ENCODE measurements around the gene REEP6. TPM values are rescaled to one million over a fixed set of nuclear protein-coding genes. Genes with fewer than 3 reads are reported as not detected.

REEP6 gene
- total RNA-seq, 2 experiments from 2014 or later = 2.0 to 2.4 TPM

DNA sequence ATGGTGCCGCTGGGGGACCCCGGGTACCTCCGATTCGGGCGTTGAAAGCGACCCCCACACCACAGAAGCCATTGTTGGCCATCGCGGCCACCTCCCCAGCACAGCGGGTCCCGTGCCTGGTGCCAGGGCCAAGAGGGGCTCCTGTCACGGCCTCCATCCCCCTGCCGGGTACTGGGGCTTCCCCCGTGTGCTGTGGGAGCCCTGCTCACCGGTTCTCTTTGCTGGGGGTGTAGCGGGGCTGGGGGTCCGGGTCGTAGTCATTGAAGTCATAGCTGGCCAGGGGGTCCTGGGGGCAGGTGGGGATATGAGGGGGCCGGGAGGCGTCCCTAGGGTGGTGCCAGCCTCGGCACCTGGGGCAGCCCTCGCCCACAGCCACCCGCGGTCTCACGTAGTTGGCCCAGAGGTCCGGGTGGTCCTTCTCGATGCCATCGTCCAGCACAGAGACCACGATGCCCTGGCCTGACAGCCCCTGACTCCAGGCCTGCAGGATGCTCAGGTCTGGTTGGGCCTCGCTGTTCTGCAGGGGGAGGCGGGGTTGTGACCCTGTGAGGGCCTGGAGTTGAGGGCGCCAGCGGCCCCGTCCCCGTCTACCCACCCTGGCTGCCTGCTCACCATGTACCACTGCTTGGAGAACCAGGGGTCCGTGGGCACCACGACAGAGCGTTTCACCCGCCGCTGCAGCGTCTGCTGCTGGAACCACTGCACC, 3.3 kb upstream of the REEP6 start:
- TF ChIP-seq CTCF (IDR thresholded peaks at IDR 0.05) = no peak
- intact Hi-C loops (cut with micrococcal nuclease) = no loop called here
- Mint-ChIP-seq H3K4me1 (ENCODE audit: low read depth) (peaks cover 9% of the 10 kb centered on the region), H3K27me3 (peaks cover 5% of the 10 kb centered on the region), H3K27ac (no peak overlapping the region), H3K9me3 (no peaks in the 10 kb centered on the region), H3K36me3 (ENCODE audit: low read depth) (no peaks in the 10 kb centered on the region), H3K4me3 (no peak overlapping the region)
- CTCF ChIA-PET = no interaction called here
- POLR2A ChIA-PET = interaction anchor here (0.6 kb wide), 1 partner anchor 13 kb away, joined by 3 read pairs; no protein-coding TSS in a partner anchor
- DNase-seq (no peak), ATAC-seq (no peak)

DNA sequence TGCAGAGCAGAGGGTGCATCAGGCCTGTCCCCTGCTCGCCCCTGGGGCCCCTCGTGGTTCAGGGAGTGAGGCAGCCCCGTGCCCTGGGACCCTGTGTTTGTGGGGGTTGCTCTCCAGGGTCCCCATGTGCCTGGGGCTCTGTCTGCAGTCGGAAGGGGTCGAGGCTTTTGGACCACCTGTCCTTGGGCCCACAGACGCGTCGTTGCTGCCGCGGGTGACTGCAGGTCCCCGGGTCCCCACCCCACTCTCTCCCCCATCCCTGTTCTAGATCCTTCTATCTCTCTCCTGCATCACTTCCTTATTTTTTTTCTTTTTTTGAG, 2.7 kb upstream of the REEP6 start:
- CTCF ChIA-PET = no interaction called here
- Mint-ChIP-seq H3K9me3 (no peaks in the 10 kb centered on the region), H3K27me3 (peaks cover 5% of the 10 kb centered on the region), H3K4me1 (ENCODE audit: low read depth) (peaks cover 9% of the 10 kb centered on the region), H3K4me3 (no peak overlapping the region), H3K36me3 (ENCODE audit: low read depth) (no peaks in the 10 kb centered on the region), H3K27ac (no peak overlapping the region)
- intact Hi-C loops (cut with micrococcal nuclease) = no loop called here
- POLR2A ChIA-PET = no interaction called here
- TF ChIP-seq CTCF (IDR thresholded peaks at IDR 0.05) = no peak
- no peak for DNase-seq
- ATAC-seq = no peak

GRCh38 chr19:1489463-1490310, 1.3 kb upstream of the REEP6 start:
- POLR2A ChIA-PET = interaction anchor here (1.0 kb wide), 1 partner anchor 8 kb away, joined by 3 read pairs; no protein-coding TSS in a partner anchor
- TF ChIP-seq CTCF (IDR thresholded peaks at IDR 0.05) = no peak
- H3K36me3 Mint-ChIP-seq (ENCODE audit: low read depth) = no peaks in the 10 kb centered on the region
- CTCF ChIA-PET = no interaction called here
- no peak overlapping the region for H3K27ac Mint-ChIP-seq
- intact Hi-C loops (cut with micrococcal nuclease) = no loop called here
- peaks cover 9% of the 10 kb centered on the region for H3K4me1 Mint-ChIP-seq (ENCODE audit: low read depth)
- DNase-seq = peak; percentile 44
- ATAC-seq = no peak
- H3K9me3 Mint-ChIP-seq = no peaks in the 10 kb centered on the region
- H3K27me3 Mint-ChIP-seq = peaks cover 5% of the 10 kb centered on the region
- H3K4me3 Mint-ChIP-seq = peak overlapping the region; percentile 61

DNA sequence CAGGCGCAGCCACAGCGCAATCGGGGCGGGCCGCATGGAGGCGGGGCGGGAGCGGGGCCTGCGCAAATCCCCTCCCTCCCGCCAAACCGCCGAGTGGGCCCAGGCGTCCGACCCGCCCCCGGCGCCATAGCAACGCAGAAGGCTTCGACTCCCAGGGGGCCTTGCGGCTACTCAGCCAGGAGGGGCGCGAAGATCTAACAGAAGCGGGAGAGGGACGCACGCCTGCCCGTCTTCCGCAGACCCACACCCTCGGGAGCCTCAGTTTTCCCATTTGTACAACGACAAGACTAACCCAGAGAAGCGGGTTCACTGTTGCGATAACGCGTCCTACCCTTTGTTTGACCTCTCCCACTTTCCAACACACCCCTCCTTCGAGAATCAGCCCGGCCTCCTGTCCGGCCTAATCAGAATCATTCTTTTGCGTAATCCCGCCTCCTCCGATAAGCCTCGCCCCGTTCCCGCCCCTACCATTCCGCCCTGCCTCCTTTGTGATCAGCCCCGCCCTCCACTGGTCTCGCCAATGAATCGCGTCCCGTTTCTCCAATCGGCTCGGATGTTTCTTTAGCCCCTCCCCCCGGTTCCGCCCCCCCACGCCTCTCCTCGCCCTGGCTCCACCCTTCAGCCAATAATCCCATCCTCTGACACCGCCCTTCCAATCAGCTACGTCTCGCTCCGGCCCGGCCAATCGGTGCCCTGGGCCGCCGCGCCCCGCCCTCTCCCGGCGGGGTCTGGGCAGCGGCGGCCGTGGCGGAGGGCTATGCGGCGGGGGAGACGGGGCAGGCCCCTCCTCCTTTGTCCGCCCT, 469 bp upstream of the REEP6 start, which contains the start of gene PCSK4:
Gene PCSK4, minus strand, starts transcription at position 40 of the 803 bp plus-strand sequence. Its CDS starts 4 bp downstream, at position 36.
- ATAC-seq (peak; percentile 90), DNase-seq (peak; percentile 99)
- H3K27ac Mint-ChIP-seq = peak within 1 kb of the TSS; percentile 81
- H3K27me3 Mint-ChIP-seq = peaks cover 5% of the 10 kb centered on the region
- peaks cover 9% of the 10 kb centered on the region for H3K4me1 Mint-ChIP-seq (ENCODE audit: low read depth)
- ChIA-PET CTCF (interaction anchor here (0.7 to 1.3 kb wide), 3 partner anchors 19 to 1345 kb away, joined by 3 read pairs; no protein-coding TSS in a partner anchor), POLR2A (interaction anchor here (0.6 to 1.0 kb wide), 3 partner anchors 9 to 119 kb away, joined by 3 read pairs; no protein-coding TSS in a partner anchor)
- H3K9me3 Mint-ChIP-seq = no peaks in the 10 kb centered on the region
- H3K4me3 Mint-ChIP-seq = peak within 1 kb of the TSS; percentile 86
- no peaks in the 10 kb centered on the region for H3K36me3 Mint-ChIP-seq (ENCODE audit: low read depth)
- intact Hi-C loops (cut with micrococcal nuclease) = no loop called here
- TF ChIP-seq CTCF (IDR thresholded peaks at IDR 0.05) = no peak

All from activated CD8-positive, alpha-beta T cell treated with anti-CD3 and anti-CD28 coated beads for 36 hours (primary cell).